HCT116 (cell line): ENCODE results near the gene OTUD7B.

Source experiments
- ATF3 ChIP-seq: IDR thresholded peaks from 2 replicates; pipeline ENCODE4 v1.6.1; 2012
- EZH2phosphoT487 ChIP-seq: fragments of 200-600 bp; IDR thresholded peaks from 2 replicates; pipeline ENCODE4 v1.6.1; 2018; ENCODE audit warnings: antibody characterized with exemption, borderline replicate concordance
- POLR2A ChIP-seq: IDR thresholded peaks from 2 replicates; pipeline ENCODE4 v1.7.0; 2011; ENCODE audit warnings: borderline replicate concordance; ENCODE audit not compliant: insufficient read depth, insufficient read length; ENCODE audit errors: extremely low read depth
- POLR2AphosphoS5 ChIP-seq: IDR thresholded peaks from 2 replicates; pipeline ENCODE4 v1.6.1; 2011; ENCODE audit warnings: mild to moderate bottlenecking, low read depth, low read length, moderate library complexity
- RAD21 ChIP-seq: IDR thresholded peaks from 2 replicates; pipeline ENCODE4 v1.6.1; 2012; ENCODE audit warnings: low read depth, mild to moderate bottlenecking
- SP1 ChIP-seq: IDR thresholded peaks from 2 replicates; pipeline ENCODE4 v1.6.1; 2012; ENCODE audit warnings: low read depth
- TCF7L2 ChIP-seq: IDR thresholded peaks from 2 replicates; pipeline ENCODE4 v1.7.0; 2011; ENCODE audit warnings: borderline replicate concordance, inconsistent platforms; ENCODE audit not compliant: insufficient read depth, insufficient read length; ENCODE audit errors: extremely low read depth
- ZFX ChIP-seq: fragments of 450-650 bp; IDR thresholded peaks from 2 replicates; pipeline ENCODE4 v1.6.1; 2017
- ZNF274 ChIP-seq: fragments of 200-500 bp; sonication (Bioruptor generic); IDR thresholded peaks from 2 replicates; pipeline ENCODE4 v1.6.1; 2014; ENCODE audit warnings: mild to moderate bottlenecking, low read depth, low read length, inconsistent platforms
- TF ChIP-seq, protein P1 (sequence below), 3 experiments: fragments of 200-600 bp in 1 of 3; sonication (generic) in 1 of 3; IDR thresholded peaks in 2 of 3; conservative IDR thresholded peaks in 1 of 3; 2 replicates each; pipeline ENCODE4 v1.5.1; 2012 to 2017; ENCODE audit warnings: low read depth in 2 of 3, low read length in 2 of 3, antibody characterized with exemption in 1 of 3, borderline replicate concordance in 1 of 3, control low read depth in 1 of 3, mild to moderate bottlenecking in 1 of 3, mixed read lengths in 1 of 3, mixed run types in 1 of 3, moderate library complexity in 1 of 3; ENCODE audit not compliant: insufficient read depth in 1 of 3
- TF ChIP-seq, protein P2 (sequence below): IDR thresholded peaks from 2 replicates; pipeline ENCODE4 v1.6.1; 2012; ENCODE audit warnings: low read depth
- TF ChIP-seq, protein P3 (sequence below): IDR thresholded peaks from 2 replicates; pipeline ENCODE4 v1.6.1; 2012
- TF ChIP-seq, protein P4 (sequence below): IDR thresholded peaks from 2 replicates; pipeline ENCODE4 v1.6.1; 2011; ENCODE audit warnings: mild to moderate bottlenecking, low read length, moderate library complexity; ENCODE audit not compliant: insufficient replicate concordance; ENCODE audit errors: extremely low read depth

DNA sequence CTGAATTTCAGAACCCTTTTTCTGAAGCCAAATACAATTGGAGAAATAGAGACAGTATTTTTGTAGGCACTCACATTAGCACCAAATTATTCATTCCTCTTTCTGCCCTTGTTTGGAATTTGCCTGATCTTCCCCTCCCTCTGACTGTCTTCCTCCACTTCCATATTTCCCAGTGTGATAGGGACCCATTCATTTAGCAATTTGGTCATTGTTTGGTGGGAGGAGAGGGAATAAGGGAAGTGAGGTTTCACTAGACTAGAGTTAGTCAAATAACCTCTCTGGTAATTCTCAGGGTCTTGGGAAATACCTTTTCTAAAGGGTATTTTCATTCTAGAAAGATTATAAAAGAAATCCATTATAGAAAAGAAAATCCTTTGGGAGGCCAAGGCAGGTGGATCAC is 42.9 kb downstream of the OTUD7B start:
- TF ChIP-seq TCF7L2: no peak
- TF ChIP-seq, protein P1, sequence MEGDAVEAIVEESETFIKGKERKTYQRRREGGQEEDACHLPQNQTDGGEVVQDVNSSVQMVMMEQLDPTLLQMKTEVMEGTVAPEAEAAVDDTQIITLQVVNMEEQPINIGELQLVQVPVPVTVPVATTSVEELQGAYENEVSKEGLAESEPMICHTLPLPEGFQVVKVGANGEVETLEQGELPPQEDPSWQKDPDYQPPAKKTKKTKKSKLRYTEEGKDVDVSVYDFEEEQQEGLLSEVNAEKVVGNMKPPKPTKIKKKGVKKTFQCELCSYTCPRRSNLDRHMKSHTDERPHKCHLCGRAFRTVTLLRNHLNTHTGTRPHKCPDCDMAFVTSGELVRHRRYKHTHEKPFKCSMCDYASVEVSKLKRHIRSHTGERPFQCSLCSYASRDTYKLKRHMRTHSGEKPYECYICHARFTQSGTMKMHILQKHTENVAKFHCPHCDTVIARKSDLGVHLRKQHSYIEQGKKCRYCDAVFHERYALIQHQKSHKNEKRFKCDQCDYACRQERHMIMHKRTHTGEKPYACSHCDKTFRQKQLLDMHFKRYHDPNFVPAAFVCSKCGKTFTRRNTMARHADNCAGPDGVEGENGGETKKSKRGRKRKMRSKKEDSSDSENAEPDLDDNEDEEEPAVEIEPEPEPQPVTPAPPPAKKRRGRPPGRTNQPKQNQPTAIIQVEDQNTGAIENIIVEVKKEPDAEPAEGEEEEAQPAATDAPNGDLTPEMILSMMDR (IDR thresholded peaks at IDR 0.05 in 2 of 3, conservative IDR thresholded peaks at IDR 0.05 in 1 of 3; ENCODE audit: borderline replicate concordance in 1 of 3, insufficient read depth in 1 of 3, low read depth in 2 of 3, low read length in 2 of 3): no peak
- no peak for TF ChIP-seq POLR2A
- TF ChIP-seq, protein P2, sequence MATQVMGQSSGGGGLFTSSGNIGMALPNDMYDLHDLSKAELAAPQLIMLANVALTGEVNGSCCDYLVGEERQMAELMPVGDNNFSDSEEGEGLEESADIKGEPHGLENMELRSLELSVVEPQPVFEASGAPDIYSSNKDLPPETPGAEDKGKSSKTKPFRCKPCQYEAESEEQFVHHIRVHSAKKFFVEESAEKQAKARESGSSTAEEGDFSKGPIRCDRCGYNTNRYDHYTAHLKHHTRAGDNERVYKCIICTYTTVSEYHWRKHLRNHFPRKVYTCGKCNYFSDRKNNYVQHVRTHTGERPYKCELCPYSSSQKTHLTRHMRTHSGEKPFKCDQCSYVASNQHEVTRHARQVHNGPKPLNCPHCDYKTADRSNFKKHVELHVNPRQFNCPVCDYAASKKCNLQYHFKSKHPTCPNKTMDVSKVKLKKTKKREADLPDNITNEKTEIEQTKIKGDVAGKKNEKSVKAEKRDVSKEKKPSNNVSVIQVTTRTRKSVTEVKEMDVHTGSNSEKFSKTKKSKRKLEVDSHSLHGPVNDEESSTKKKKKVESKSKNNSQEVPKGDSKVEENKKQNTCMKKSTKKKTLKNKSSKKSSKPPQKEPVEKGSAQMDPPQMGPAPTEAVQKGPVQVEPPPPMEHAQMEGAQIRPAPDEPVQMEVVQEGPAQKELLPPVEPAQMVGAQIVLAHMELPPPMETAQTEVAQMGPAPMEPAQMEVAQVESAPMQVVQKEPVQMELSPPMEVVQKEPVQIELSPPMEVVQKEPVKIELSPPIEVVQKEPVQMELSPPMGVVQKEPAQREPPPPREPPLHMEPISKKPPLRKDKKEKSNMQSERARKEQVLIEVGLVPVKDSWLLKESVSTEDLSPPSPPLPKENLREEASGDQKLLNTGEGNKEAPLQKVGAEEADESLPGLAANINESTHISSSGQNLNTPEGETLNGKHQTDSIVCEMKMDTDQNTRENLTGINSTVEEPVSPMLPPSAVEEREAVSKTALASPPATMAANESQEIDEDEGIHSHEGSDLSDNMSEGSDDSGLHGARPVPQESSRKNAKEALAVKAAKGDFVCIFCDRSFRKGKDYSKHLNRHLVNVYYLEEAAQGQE: no peak
- TF ChIP-seq ATF3: no peak
- no peak for TF ChIP-seq RAD21
- no peak for TF ChIP-seq EZH2phosphoT487
- no peak for TF ChIP-seq SP1
- no peak for TF ChIP-seq ZFX
- no peak for TF ChIP-seq ZNF274
- TF ChIP-seq, protein P3, sequence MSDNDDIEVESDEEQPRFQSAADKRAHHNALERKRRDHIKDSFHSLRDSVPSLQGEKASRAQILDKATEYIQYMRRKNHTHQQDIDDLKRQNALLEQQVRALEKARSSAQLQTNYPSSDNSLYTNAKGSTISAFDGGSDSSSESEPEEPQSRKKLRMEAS: no peak
- TF ChIP-seq POLR2AphosphoS5: no peak
- TF ChIP-seq, protein P4, sequence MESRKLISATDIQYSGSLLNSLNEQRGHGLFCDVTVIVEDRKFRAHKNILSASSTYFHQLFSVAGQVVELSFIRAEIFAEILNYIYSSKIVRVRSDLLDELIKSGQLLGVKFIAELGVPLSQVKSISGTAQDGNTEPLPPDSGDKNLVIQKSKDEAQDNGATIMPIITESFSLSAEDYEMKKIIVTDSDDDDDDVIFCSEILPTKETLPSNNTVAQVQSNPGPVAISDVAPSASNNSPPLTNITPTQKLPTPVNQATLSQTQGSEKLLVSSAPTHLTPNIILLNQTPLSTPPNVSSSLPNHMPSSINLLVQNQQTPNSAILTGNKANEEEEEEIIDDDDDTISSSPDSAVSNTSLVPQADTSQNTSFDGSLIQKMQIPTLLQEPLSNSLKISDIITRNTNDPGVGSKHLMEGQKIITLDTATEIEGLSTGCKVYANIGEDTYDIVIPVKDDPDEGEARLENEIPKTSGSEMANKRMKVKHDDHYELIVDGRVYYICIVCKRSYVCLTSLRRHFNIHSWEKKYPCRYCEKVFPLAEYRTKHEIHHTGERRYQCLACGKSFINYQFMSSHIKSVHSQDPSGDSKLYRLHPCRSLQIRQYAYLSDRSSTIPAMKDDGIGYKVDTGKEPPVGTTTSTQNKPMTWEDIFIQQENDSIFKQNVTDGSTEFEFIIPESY: no peak
